ENCODE measurements around the gene NT5C2. TPM values are rescaled to one million over a fixed set of nuclear protein-coding genes. Genes with fewer than 3 reads are reported as not detected.

The NT5C2 gene
- total RNA-seq, 1 experiment from 2014 or later = 52.2 TPM

DNA sequence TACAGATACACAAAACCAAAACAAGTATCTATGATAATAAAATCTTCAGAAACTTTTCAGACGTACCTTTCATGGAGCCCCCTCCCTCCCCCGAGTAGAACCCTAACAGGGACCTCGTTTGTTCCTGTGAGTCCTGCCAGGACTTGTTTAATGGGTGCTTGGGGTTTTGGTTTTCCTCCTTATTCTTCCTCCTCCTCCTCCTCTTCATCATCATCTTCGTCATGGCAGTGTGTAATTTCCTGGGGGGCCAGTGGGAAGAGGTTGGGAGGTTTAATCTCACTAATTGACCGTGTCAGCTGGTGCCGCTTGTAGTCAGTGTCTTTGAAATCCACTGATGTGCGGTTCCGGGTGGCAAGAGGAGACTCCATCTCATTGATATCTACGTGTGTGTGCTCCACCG, 103.6 kb downstream of the NT5C2 start:
- Mint-ChIP-seq H3K27ac (ENCODE audit: low read depth, unreplicated experiment) (no peak overlapping the region), H3K27me3 (ENCODE audit: insufficient read depth, unreplicated experiment) (no peaks in the 10 kb centered on the region), H3K4me3 (ENCODE audit: unreplicated experiment) (no peak overlapping the region), H3K9me3 (ENCODE audit: unreplicated experiment) (no peaks in the 10 kb centered on the region), H3K4me1 (ENCODE audit: insufficient read depth, unreplicated experiment) (no peaks in the 10 kb centered on the region), H3K36me3 (ENCODE audit: insufficient read depth, unreplicated experiment) (peaks cover 78% of the 10 kb centered on the region)
- no TSS peak for BruUV-seq (replicated peaks)
- POLR2A ChIA-PET = no interaction called here
- no peak for DNase-seq (ENCODE audit: unreplicated experiment)
- intact Hi-C loops (cut with micrococcal nuclease) = loop anchor here (10.0 kb wide), 1 partner anchor 245 kb away; no protein-coding TSS in a partner anchor
- CTCF ChIA-PET = interaction anchor here (0.6 kb wide), 2 partner anchors 15 to 120 kb away, joined by 3 to 4 read pairs; no protein-coding TSS in a partner anchor
- TF ChIP-seq, protein P1, sequence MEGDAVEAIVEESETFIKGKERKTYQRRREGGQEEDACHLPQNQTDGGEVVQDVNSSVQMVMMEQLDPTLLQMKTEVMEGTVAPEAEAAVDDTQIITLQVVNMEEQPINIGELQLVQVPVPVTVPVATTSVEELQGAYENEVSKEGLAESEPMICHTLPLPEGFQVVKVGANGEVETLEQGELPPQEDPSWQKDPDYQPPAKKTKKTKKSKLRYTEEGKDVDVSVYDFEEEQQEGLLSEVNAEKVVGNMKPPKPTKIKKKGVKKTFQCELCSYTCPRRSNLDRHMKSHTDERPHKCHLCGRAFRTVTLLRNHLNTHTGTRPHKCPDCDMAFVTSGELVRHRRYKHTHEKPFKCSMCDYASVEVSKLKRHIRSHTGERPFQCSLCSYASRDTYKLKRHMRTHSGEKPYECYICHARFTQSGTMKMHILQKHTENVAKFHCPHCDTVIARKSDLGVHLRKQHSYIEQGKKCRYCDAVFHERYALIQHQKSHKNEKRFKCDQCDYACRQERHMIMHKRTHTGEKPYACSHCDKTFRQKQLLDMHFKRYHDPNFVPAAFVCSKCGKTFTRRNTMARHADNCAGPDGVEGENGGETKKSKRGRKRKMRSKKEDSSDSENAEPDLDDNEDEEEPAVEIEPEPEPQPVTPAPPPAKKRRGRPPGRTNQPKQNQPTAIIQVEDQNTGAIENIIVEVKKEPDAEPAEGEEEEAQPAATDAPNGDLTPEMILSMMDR (IDR thresholded peaks at IDR 0.05; ENCODE audit: unreplicated experiment) = no peak

DNA sequence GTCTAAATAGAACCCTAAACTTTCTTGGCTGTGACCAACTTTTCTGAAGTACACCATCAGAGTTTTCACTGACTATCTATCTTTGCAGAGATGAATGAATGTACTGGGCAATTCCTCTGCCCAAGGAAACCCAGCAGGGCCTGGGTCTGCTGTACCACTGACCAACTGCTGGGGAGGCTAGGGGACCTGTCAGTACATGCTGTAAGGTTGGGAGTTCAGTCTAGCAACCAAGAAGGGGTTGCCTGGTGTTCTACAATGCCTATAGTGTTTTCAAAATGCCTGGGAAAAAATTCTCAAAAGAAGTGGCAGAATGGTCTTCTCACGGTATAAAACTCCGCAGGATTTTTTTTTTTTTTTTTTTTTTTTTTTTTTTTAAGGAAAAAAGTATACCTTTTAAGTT, 106.3 kb downstream of the NT5C2 start:
- no peak for DNase-seq (ENCODE audit: unreplicated experiment)
- BruUV-seq (replicated peaks) = no TSS peak
- Mint-ChIP-seq H3K4me3 (ENCODE audit: unreplicated experiment) (no peak overlapping the region), H3K27ac (ENCODE audit: low read depth, unreplicated experiment) (no peak overlapping the region), H3K27me3 (ENCODE audit: insufficient read depth, unreplicated experiment) (no peaks in the 10 kb centered on the region), H3K9me3 (ENCODE audit: unreplicated experiment) (no peaks in the 10 kb centered on the region), H3K4me1 (ENCODE audit: insufficient read depth, unreplicated experiment) (no peaks in the 10 kb centered on the region), H3K36me3 (ENCODE audit: insufficient read depth, unreplicated experiment) (peaks cover 69% of the 10 kb centered on the region)
- CTCF ChIA-PET = interaction anchor here (0.6 to 1.2 kb wide), 5 partner anchors 17 to 301 kb away, joined by 3 to 6 read pairs (median 4); no protein-coding TSS in a partner anchor
- POLR2A ChIA-PET = no interaction called here
- TF ChIP-seq, protein P1 (IDR thresholded peaks at IDR 0.05; ENCODE audit: unreplicated experiment) = no peak
- intact Hi-C loops (cut with micrococcal nuclease) = loop anchor here (10.0 kb wide), 1 partner anchor 248 kb away; no protein-coding TSS in a partner anchor

DNA sequence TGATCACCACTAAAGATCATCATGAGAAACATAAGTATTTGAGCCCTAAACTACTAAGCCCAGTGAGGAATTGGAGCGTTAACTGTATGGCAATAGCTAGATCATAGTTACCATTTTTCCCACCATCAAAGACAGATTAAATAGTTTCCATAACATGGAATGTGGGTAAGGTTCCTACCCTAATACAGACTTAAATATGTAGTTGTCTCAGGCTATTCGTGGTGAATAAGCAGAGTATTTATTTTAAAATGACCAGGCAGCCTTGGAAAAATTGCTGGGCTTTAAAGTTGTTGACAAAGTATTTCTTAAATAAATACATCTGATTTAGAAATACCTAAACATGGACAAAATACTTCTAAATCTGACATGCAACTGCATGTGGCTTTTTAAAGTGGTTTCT, 106.8 kb downstream of the NT5C2 start:
- intact Hi-C loops (cut with micrococcal nuclease) = loop anchor here (10.0 kb wide), 1 partner anchor 249 kb away; no protein-coding TSS in a partner anchor
- H3K27ac Mint-ChIP-seq (ENCODE audit: low read depth, unreplicated experiment) = no peak overlapping the region
- no peaks in the 10 kb centered on the region for H3K4me1 Mint-ChIP-seq (ENCODE audit: insufficient read depth, unreplicated experiment)
- no TSS peak for BruUV-seq (replicated peaks)
- ChIA-PET CTCF (interaction anchor here (0.6 to 0.7 kb wide), 2 partner anchors 17 to 251 kb away, joined by 3 read pairs; no protein-coding TSS in a partner anchor), POLR2A (interaction anchor here (1.2 kb wide), 1 partner anchor 372 kb away, joined by 3 read pairs; the partner anchor contains the start of genes ARL3 and SFXN2)
- DNase-seq (ENCODE audit: unreplicated experiment) = no peak
- H3K27me3 Mint-ChIP-seq (ENCODE audit: insufficient read depth, unreplicated experiment) = no peaks in the 10 kb centered on the region
- H3K36me3 Mint-ChIP-seq (ENCODE audit: insufficient read depth, unreplicated experiment) = peaks cover 66% of the 10 kb centered on the region
- no peaks in the 10 kb centered on the region for H3K9me3 Mint-ChIP-seq (ENCODE audit: unreplicated experiment)
- TF ChIP-seq, protein P1 (IDR thresholded peaks at IDR 0.05; ENCODE audit: unreplicated experiment) = no peak
- no peak overlapping the region for H3K4me3 Mint-ChIP-seq (ENCODE audit: unreplicated experiment)

DNA sequence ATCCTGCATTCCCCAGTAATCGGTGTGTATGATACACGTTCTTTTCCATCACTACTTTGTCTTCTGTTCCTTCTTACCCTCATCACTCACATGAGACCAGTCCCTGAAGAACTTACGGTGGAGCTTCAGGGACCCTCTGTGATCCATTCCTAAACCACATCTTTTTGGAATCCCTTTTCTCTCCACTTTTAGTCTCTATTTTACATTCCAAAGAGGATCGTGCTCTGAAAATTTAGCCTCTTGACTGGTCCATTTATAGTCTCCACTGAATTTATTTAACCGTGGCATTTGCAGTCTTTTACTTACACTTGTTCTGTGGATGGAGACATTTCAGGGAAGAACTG, 109.1 kb downstream of the NT5C2 start:
- Mint-ChIP-seq H3K4me3 (ENCODE audit: unreplicated experiment) (no peak overlapping the region), H3K27me3 (ENCODE audit: insufficient read depth, unreplicated experiment) (no peaks in the 10 kb centered on the region), H3K9me3 (ENCODE audit: unreplicated experiment) (no peaks in the 10 kb centered on the region), H3K36me3 (ENCODE audit: insufficient read depth, unreplicated experiment) (peaks cover 55% of the 10 kb centered on the region), H3K4me1 (ENCODE audit: insufficient read depth, unreplicated experiment) (no peaks in the 10 kb centered on the region), H3K27ac (ENCODE audit: low read depth, unreplicated experiment) (no peak overlapping the region)
- no TSS peak for BruUV-seq (replicated peaks)
- DNase-seq (ENCODE audit: unreplicated experiment) = no peak
- CTCF ChIA-PET = interaction anchor here (0.6 to 0.9 kb wide), 2 partner anchors 14 to 150 kb away, joined by 3 read pairs; no protein-coding TSS in a partner anchor
- TF ChIP-seq, protein P1 (IDR thresholded peaks at IDR 0.05; ENCODE audit: unreplicated experiment) = no peak
- intact Hi-C loops (cut with micrococcal nuclease) = loop anchor here (10.0 kb wide), 1 partner anchor 251 kb away; no protein-coding TSS in a partner anchor
- POLR2A ChIA-PET = no interaction called here
